C4-2B (cell line): Measurements from ENCODE around the gene AQP12A.

Experiments used
- CTCF ChIP-seq: fragments of 450-650 bp; conservative IDR thresholded peaks from 2 replicates; pipeline ENCODE4 v1.5.1; 2017; ENCODE audit warnings: mild to moderate bottlenecking
- ZFX ChIP-seq: fragments of 450-650 bp; IDR thresholded peaks from 2 replicates; pipeline ENCODE4 v1.6.1; 2017

GRCh38 chr2:240705204-240705791 lies 13.6 kb downstream of the AQP12A start:
- TF ChIP-seq CTCF (no peak), ZFX (no peak)
